Stimulated activated CD4-positive, alpha-beta T cell treated with anti-CD3 and anti-CD28 coated beads, Interleukin-1b, Interleukin-23, amount 100 ng/mL, for 48 hours (primary cell): ENCODE results near the gene SHC2.
"Not testable (repeated sequence)": the region's sequence is repeated elsewhere in the genome, so short reads cannot be mapped to it uniquely, and the experiment has no call there.

ENCODE experiments used
- DNase-seq: peaks from one replicate; pipeline ENCODE4 v3.0.0-alpha.2; 2020

The SHC2 gene

GRCh38 chr19:444677-445210, 16.1 kb downstream of the SHC2 start:
- DNase-seq: no peak

- DNase-seq: no peak
Measured at GRCh38 chr19:443005-443404, 17.8 kb downstream of the SHC2 start.

GRCh38 chr19:442085-442484, 18.7 kb downstream of the SHC2 start:
- DNase-seq: no peak

- no peak for DNase-seq
Measured at GRCh38 chr19:441213-441836, 19.5 kb downstream of the SHC2 start.

GRCh38 chr19:440391-441212, 20.2 kb downstream of the SHC2 start:
- DNase-seq: no peak

- no peak for DNase-seq
Measured at GRCh38 chr19:439167-439900, 21.5 kb downstream of the SHC2 start.

- no peak for DNase-seq
Measured at GRCh38 chr19:438416-438958, 22.3 kb downstream of the SHC2 start.

- DNase-seq: no peak
Measured at GRCh38 chr19:437041-437440, 23.8 kb downstream of the SHC2 start.

GRCh38 chr19:436413-436950, 24.4 kb downstream of the SHC2 start:
- no peak for DNase-seq

GRCh38 chr19:435707-436412, 25.0 kb downstream of the SHC2 start:
- no peak for DNase-seq

- DNase-seq: no peak
Measured at GRCh38 chr19:435056-435706, 25.7 kb downstream of the SHC2 start.

GRCh38 chr19:434152-434960, 26.5 kb downstream of the SHC2 start:
- DNase-seq: no peak

- DNase-seq: no peak
Measured at GRCh38 chr19:430701-431100, 30.1 kb downstream of the SHC2 start.

- DNase-seq: no peak
Measured at GRCh38 chr19:428149-428548, 32.7 kb downstream of the SHC2 start.

- DNase-seq: not testable (repeated sequence)
Measured at GRCh38 chr19:427675-428074, 33.2 kb downstream of the SHC2 start.

GRCh38 chr19:426725-427445, 33.9 kb downstream of the SHC2 start:
- no peak for DNase-seq

- no peak for DNase-seq
Measured at GRCh38 chr19:425056-425455, 35.8 kb downstream of the SHC2 start.

- no peak for DNase-seq
Measured at GRCh38 chr19:424546-424945, 36.3 kb downstream of the SHC2 start.

GRCh38 chr19:423691-424466, 37.0 kb downstream of the SHC2 start:
- DNase-seq: no peak

GRCh38 chr19:422917-423226, 38.0 kb downstream of the SHC2 start:
- DNase-seq: not testable (repeated sequence)
